HepG2 (cell line): Measurements from ENCODE around the gene NEK3. TPM values are rescaled to one million over a fixed set of nuclear protein-coding genes. Genes with fewer than 3 reads are reported as not detected.
"Not testable (repeated sequence)": the region's sequence is repeated elsewhere in the genome, so short reads cannot be mapped to it uniquely, and the experiment has no call there.

ENCODE experiments used
- ATAC-seq: fragments of 200-7000 bp; cut with Tn5 transposase; 3 replicates; pipeline ENCODE4 v1.9.1; 2020; ENCODE audit warnings: mild to moderate bottlenecking, moderate library complexity
- BruUV-seq: library from RNA; stranded (reverse); fragments of 400-500 nt; replicated peaks from 2 replicates; lab custom pipeline; 2021; lab: Mats Ljungman, UMichigan
- CTCF ChIA-PET: fragments of 300-600 bp; formaldehyde crosslinking; extraction: SDS; loops from one replicate; lab custom pipeline; 2021; ENCODE audit warnings: low total read pairs, inconsistent platforms, low intra/inter-chr PET ratio; lab: Yijun Ruan, JAX
- POLR2A ChIA-PET: fragments of 350-600 bp; sonication (Branson Sonifier 250); formaldehyde crosslinking; loops from one replicate; lab custom pipeline; 2020; ENCODE audit warnings: antibody characterized with exemption, inconsistent platforms; lab: Yijun Ruan, JAX
- DNase-seq: peaks from one replicate; pipeline ENCODE4 v3.0.0-alpha.2; 2015; ENCODE audit warnings: low spot score
- FAIRE-seq: peaks from 3 replicates; lab custom pipeline; 2011; peaks lifted over from hg19 to GRCh38; lab: Jason Lieb, UNC
- H2AFZ ChIP-seq: one replicate; pipeline ENCODE4 v1.6.1; 2011; ENCODE audit warnings: low read length, inconsistent platforms
- H3K27ac ChIP-seq: fragments of 300-600 bp; 3 replicates; pipeline ENCODE4 v1.8.0; 2011; ENCODE audit warnings: mixed run types, mild to moderate bottlenecking, mixed read lengths, low read length, inconsistent platforms; ENCODE audit not compliant: insufficient read depth; ENCODE audit errors: extremely low read length
- H3K27me3 ChIP-seq, 2 experiments: fragments of 200-600 bp in 1 of 2; 2 replicates in 1 of 2; 3 replicates in 1 of 2; pipeline versions ENCODE4 v1.6.0 to v1.8.0; 2011; ENCODE audit warnings: low read length in 2 of 2, mild to moderate bottlenecking in 2 of 2, moderate library complexity in 2 of 2, inconsistent platforms in 1 of 2; ENCODE audit not compliant: insufficient read depth in 2 of 2, control insufficient read depth in 1 of 2
- H3K36me3 ChIP-seq, 2 experiments: fragments of 200-600 bp in 1 of 2; replicated peaks in 1 of 2; 2 replicates in 1 of 2; 3 replicates in 1 of 2; pipeline versions ENCODE4 v1.5.1 to v1.8.0; 2011; ENCODE audit warnings: low read length in 2 of 2, inconsistent platforms in 1 of 2; ENCODE audit not compliant: insufficient read depth in 2 of 2, control insufficient read depth in 1 of 2
- H3K4me1 ChIP-seq: 2 replicates; pipeline ENCODE4 v1.5.1; 2012; ENCODE audit warnings: low read length, inconsistent platforms; ENCODE audit not compliant: insufficient read depth
- H3K4me2 ChIP-seq: 2 replicates; pipeline ENCODE4 v1.6.0; 2011; ENCODE audit warnings: low read depth, low read length, inconsistent platforms
- H3K4me3 ChIP-seq, 3 experiments: fragments of 200-600 bp in 1 of 3; sonication (generic), shearing (Covaris generic) in 1 of 3; replicated peaks in 1 of 3; 2 replicates each; pipeline ENCODE4 v1.5.1; 2011 to 2016; ENCODE audit warnings: low read length in 3 of 3, inconsistent platforms in 2 of 3, low read depth in 2 of 3, mild to moderate bottlenecking in 2 of 3, control low read depth in 1 of 3, mixed read lengths in 1 of 3; ENCODE audit not compliant: insufficient read depth in 1 of 3
- H3K79me2 ChIP-seq: one replicate; pipeline ENCODE4 v1.6.1; 2011; ENCODE audit warnings: low read length, inconsistent platforms; ENCODE audit not compliant: insufficient read depth
- H3K9ac ChIP-seq: 2 replicates; pipeline ENCODE4 v1.6.0; 2011; ENCODE audit warnings: mild to moderate bottlenecking, low read depth, low read length, inconsistent platforms; ENCODE audit not compliant: insufficient read depth
- H3K9me3 ChIP-seq: 2 replicates; pipeline ENCODE4 v1.5.1; 2012; ENCODE audit warnings: mild to moderate bottlenecking, low read length
- H4K20me1 ChIP-seq: 2 replicates; pipeline ENCODE4 v1.6.0; 2011; ENCODE audit warnings: inconsistent platforms, mild to moderate bottlenecking, low read length, moderate library complexity; ENCODE audit not compliant: insufficient read depth
- ATF7 ChIP-seq, 2 experiments: fragments of 450-650 bp in 1 of 2; sonication (generic) in 1 of 2; formaldehyde crosslinking in 1 of 2; IDR thresholded peaks; 2 replicates each; pipeline versions ENCODE4 v1.4.0 to v1.6.1; 2016 to 2020; ENCODE audit warnings: antibody characterized with exemption in 1 of 2, mild to moderate bottlenecking in 1 of 2, missing genetic modification reagents in 1 of 2
- HMGA1 ChIP-seq: sonication (generic); formaldehyde crosslinking; conservative IDR thresholded peaks from 2 replicates; pipeline ENCODE4 v1.4.0; 2020; ENCODE audit warnings: missing genetic modification reagents
- RFX5 ChIP-seq: IDR thresholded peaks from 2 replicates; pipeline ENCODE4 v1.6.1; 2011; ENCODE audit warnings: low read depth, low read length, improper control_type of control experiment
- ZFP36 ChIP-seq: fragments of 150-350 bp; IDR thresholded peaks from 2 replicates; pipeline ENCODE4 v1.6.1; 2018; ENCODE audit warnings: borderline replicate concordance, low read length, low read depth; ENCODE audit not compliant: partially characterized antibody
- ZMYM3 ChIP-seq: sonication (generic); formaldehyde crosslinking; IDR thresholded peaks from 2 replicates; pipeline ENCODE4 v1.5.1; 2020; ENCODE audit warnings: mild to moderate bottlenecking, missing genetic modification reagents
- ZNF256 ChIP-seq: sonication (generic); formaldehyde crosslinking; conservative IDR thresholded peaks from 2 replicates; pipeline ENCODE4 v1.4.0; 2020; ENCODE audit warnings: missing genetic modification reagents
- ZNF530 ChIP-seq: sonication (generic); formaldehyde crosslinking; IDR thresholded peaks from 2 replicates; pipeline ENCODE4 v1.5.0; 2020; ENCODE audit warnings: low read depth, mild to moderate bottlenecking, missing genetic modification reagents
- ZNF570 ChIP-seq: sonication (generic); formaldehyde crosslinking; IDR thresholded peaks from 2 replicates; pipeline ENCODE4 v1.4.0; 2020; ENCODE audit warnings: mild to moderate bottlenecking, missing genetic modification reagents, borderline replicate concordance
- WGBS: methylation state at CpG from one replicate; pipeline ENCODE4 v1.1.6; 2017; ENCODE audit warnings: low lambda C conversion rate; 5-methylcytosine and 5-hydroxymethylcytosine counted together
- in situ Hi-C: cut with HindIII; loops from 2 replicates; pipeline ENCODE4 v1.10.0; 2017; ENCODE audit warnings: low pct_unique_long_range_greater_than_20kb; ENCODE audit not compliant: extremely low pct_ligation_motif_present
- intact Hi-C: fragments of 100-400 bp; cut with micrococcal nuclease; formaldehyde crosslinking; loops from one replicate; pipeline ENCODE4 v1.10.0; 2022; ENCODE audit not compliant: unreplicated experiment
- polyA plus RNA-seq, 8 experiments: library from polyadenylated mRNA; depleted of rRNA in 3 of 8; stranded (reverse) in 7 of 8; unstranded in 1 of 8; fragments of >200 nt; fragmentation: Illumina TruSeq in 4 of 8; extraction: Trizol in 4 of 8; gene quantifications; 2 replicates each; pipeline versions ENCODE4 v1.2.1 to v1.2.3, GENCODE V29; 2011 to 2016; ENCODE audit warnings: low read depth in 4 of 8, missing spikeins in 1 of 8, mixed read lengths in 1 of 8; ENCODE audit not compliant: insufficient read depth in 1 of 8
- total RNA-seq, 5 experiments: library from RNA; depleted of rRNA; stranded (reverse); fragments of >200 nt; fragmentation: Illumina TruSeq; extraction: Trizol; gene quantifications; 2 replicates each; pipeline ENCODE4 v1.2.3, GENCODE V29; 2016; ENCODE audit warnings: low read depth in 1 of 5
- TF ChIP-seq, protein P1 (sequence below): sonication (generic); formaldehyde crosslinking; IDR thresholded peaks from 2 replicates; pipeline ENCODE4 v1.4.0; 2020; ENCODE audit warnings: missing genetic modification reagents, low read depth, mild to moderate bottlenecking, borderline replicate concordance
- TF ChIP-seq, protein P2 (sequence below): IDR thresholded peaks from 2 replicates; pipeline ENCODE4 v1.6.1; 2016

The NEK3 gene
- total and polyA plus RNA-seq, 2 of the 13 experiments (the other 11 are each of a cell fraction or from before 2014, with no cell fraction given), result 36.7 to 68.2 TPM

DNA sequence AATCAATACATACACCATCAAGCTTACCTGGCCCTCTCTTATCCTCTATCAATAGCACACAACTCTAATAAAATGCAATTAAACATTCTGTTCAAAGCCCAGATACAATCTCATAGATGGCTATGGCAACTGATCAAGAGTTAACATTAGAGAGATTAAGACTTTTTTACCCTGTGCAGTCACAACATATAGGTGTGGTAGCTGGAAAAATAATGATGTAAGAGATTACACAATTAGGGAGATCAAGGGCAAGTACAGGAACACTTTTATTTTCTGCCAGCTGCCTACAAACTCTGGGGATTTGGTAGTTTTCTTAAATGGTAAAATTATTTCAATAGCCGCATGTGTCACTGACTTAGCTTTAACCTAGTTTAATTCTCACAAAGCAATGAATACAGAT, 12.3 kb upstream of the NEK3 start:
- POLR2A ChIA-PET, result interaction anchor here (1.2 kb wide), 1 partner anchor 23 kb away, joined by 3 read pairs; no protein-coding TSS in a partner anchor
- FAIRE-seq, H4K20me1 ChIP-seq, CTCF ChIA-PET, H3K79me2 ChIP-seq, BruUV-seq, H3K4me2 ChIP-seq, H3K4me3 ChIP-seq, H3K27ac ChIP-seq, H2AFZ ChIP-seq, intact Hi-C loops, DNase-seq, ATAC-seq, in situ Hi-C loops, H3K9ac ChIP-seq, H3K9me3 ChIP-seq, H3K27me3 ChIP-seq: not testable (repeated sequence)
- WGBS, result 100% methylated on average over 1 of the region's 1 CpG
- H3K4me1 ChIP-seq, result peaks cover 20% of the 10 kb centered on the region
- H3K36me3 ChIP-seq, result peaks cover 10 to 32% of the 10 kb centered on the region in 2 experiments

DNA sequence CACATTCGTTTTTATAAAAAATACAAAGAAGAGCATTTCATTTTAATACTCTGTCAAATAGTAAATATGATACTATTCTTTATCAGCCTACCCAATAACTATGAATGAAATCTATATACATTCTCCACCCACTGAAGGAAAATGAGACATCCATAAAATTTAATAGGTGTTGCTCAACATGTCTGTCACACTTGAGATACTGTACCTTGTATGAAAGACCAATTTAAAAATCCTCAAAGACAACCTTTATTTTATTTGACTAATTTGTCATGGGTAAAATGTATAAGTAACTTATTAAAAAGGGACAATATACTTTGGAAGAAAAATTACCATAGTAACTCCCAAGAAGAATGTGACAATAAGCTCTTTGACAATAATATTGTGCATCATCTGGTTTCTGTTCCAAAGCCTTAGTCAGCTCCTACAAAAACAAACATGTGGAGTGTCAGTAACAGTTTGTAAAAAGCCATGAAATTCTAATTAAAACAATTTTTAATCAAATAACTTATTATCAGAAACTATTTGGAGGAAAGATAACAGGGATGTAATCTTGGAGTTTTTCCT, 11.5 kb upstream of the NEK3 start:
- in situ Hi-C loops, H3K4me3 ChIP-seq, H3K4me2 ChIP-seq, H2AFZ ChIP-seq, H4K20me1 ChIP-seq, H3K27ac ChIP-seq, H3K9me3 ChIP-seq, H3K79me2 ChIP-seq, H3K27me3 ChIP-seq, intact Hi-C loops, FAIRE-seq, CTCF ChIA-PET, ATAC-seq, DNase-seq, BruUV-seq, H3K9ac ChIP-seq: not testable (repeated sequence)
- H3K36me3 ChIP-seq, result peaks cover 10 to 28% of the 10 kb centered on the region in 2 experiments
- peaks cover 21% of the 10 kb centered on the region for H3K4me1 ChIP-seq
- WGBS, result 88% methylated on average over 1 of the region's 1 CpG
- POLR2A ChIA-PET, result interaction anchor here (1.2 kb wide), 1 partner anchor 23 kb away, joined by 3 read pairs; no protein-coding TSS in a partner anchor

DNA sequence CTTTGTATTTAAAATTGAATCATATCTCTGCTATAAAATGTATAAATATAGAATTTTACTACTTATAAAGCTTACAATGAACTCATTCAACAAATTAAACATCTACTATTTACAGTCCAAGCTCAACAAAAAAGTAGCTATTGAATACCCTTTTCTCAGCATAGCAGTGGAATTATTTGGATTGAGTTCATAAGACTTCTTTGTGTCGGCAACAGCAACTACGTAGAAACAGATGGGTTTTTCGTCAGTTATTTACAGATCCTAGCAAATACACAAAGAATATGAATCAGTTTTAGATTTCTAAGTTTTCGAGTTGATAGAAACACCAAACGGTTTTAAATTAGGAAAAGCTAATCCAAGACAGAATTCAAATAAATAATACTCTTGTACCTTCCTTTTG, 10.4 kb upstream of the NEK3 start:
- Histone ChIP-seq H3K27me3 (no peaks in the 10 kb centered on the region), H3K4me2 (no peak overlapping the region), H3K4me1 (peaks cover 32% of the 10 kb centered on the region), H3K4me3 (no peak overlapping the region), H4K20me1 (no peaks in the 10 kb centered on the region), H2AFZ (no peak overlapping the region), H3K27ac (no peak overlapping the region), H3K9me3 (no peaks in the 10 kb centered on the region), H3K36me3 (peaks cover 9 to 26% of the 10 kb centered on the region in 2 experiments), H3K9ac (no peak overlapping the region), H3K79me2 (no peaks in the 10 kb centered on the region)
- in situ Hi-C loops, result no loop called here
- no TSS peak for BruUV-seq
- intact Hi-C loops, result no loop called here
- ATAC-seq, result no peak
- FAIRE-seq, result no peak
- WGBS, result 94% methylated on average over 5 of the region's 5 CpGs
- CTCF ChIA-PET, result no interaction called here
- POLR2A ChIA-PET, result no interaction called here
- DNase-seq, result no peak
- no peak for TF ChIP-seq ATF7 (IDR thresholded peaks at IDR 0.05)
- TF ChIP-seq ATF7 (CRISPR knock-in tag; IDR thresholded peaks at IDR 0.05), result no peak
- TF ChIP-seq ZNF256, result no peak
- no peak for TF ChIP-seq HMGA1 (CRISPR knock-in tag)
- TF ChIP-seq ZNF530, result no peak
- TF ChIP-seq ZMYM3 (CRISPR knock-in tag), result no peak
- TF ChIP-seq, protein P1, sequence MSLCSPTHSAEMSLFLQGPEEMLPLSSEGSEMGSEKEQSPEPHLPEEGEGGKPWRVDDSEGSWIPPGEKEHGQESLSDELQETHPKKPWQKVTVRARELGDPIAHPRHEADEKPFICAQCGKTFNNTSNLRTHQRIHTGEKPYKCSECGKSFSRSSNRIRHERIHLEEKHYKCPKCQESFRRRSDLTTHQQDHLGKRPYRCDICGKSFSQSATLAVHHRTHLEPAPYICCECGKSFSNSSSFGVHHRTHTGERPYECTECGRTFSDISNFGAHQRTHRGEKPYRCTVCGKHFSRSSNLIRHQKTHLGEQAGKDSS (CRISPR knock-in tag), result no peak
- TF ChIP-seq ZFP36, result no peak
- no peak for TF ChIP-seq ZNF570
- TF ChIP-seq, protein P2, sequence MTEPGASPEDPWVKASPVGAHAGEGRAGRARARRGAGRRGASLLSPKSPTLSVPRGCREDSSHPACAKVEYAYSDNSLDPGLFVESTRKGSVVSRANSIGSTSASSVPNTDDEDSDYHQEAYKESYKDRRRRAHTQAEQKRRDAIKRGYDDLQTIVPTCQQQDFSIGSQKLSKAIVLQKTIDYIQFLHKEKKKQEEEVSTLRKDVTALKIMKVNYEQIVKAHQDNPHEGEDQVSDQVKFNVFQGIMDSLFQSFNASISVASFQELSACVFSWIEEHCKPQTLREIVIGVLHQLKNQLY (CRISPR knock-in tag), result no peak
- no peak for TF ChIP-seq RFX5
